Measurements from ENCODE around the gene RERE.

DNA sequence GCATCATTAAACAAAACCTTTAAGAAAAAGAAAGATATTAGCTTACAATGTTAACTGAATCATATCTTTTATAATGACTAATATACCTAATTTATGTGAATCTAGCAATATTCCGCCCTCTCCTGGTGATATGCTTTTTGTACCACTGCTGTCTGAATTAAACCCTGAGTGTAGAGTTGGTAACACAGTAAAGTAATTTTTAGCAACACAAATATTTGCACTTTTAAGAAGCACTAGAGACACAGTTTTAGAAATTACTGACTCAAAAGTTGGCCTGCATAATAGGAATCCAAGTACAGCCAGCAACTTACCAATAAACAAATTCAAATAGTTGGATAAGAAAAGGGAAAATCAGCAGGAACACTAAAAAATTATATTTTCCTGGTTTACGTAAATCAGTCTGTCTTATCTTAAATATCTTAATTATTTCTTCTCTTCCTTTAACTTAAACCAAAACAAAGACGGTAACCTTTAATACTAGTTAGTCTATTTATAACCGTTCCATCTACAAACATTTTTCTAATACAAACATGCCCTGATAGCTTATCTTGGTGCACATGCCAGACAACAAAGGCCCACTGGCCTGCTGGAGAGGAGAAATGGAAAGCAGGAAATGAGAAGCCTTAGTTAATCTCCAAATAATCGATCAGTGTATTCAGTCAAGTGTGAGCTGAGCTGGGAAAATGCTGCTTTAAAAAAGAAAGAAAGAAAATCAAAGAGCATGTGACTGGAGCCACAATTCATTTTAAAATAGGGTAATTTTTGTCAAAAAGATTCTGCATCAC lies 246.0 kb downstream of the RERE start:
- TF ChIP-seq, protein P1, sequence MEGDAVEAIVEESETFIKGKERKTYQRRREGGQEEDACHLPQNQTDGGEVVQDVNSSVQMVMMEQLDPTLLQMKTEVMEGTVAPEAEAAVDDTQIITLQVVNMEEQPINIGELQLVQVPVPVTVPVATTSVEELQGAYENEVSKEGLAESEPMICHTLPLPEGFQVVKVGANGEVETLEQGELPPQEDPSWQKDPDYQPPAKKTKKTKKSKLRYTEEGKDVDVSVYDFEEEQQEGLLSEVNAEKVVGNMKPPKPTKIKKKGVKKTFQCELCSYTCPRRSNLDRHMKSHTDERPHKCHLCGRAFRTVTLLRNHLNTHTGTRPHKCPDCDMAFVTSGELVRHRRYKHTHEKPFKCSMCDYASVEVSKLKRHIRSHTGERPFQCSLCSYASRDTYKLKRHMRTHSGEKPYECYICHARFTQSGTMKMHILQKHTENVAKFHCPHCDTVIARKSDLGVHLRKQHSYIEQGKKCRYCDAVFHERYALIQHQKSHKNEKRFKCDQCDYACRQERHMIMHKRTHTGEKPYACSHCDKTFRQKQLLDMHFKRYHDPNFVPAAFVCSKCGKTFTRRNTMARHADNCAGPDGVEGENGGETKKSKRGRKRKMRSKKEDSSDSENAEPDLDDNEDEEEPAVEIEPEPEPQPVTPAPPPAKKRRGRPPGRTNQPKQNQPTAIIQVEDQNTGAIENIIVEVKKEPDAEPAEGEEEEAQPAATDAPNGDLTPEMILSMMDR (conservative IDR thresholded peaks at IDR 0.05; ENCODE audit: low read length), result peak; percentile 97
- no peak for TF ChIP-seq EZH2phosphoT487 (IDR thresholded peaks at IDR 0.05; ENCODE audit: borderline replicate concordance, low read depth, low read length)

All from OCI-LY7 (cell line).